HG02610 (cell line): ENCODE measurements around the gene PTGR3.

Experiments
- ATAC-seq: cut with Tn5 transposase; IDR thresholded peaks from one replicate; pipeline ENCODE4 v1.9.1; 2021; ENCODE audit warnings: mild to moderate bottlenecking, moderate library complexity; ENCODE audit not compliant: unreplicated experiment

Gene PTGR3

DNA sequence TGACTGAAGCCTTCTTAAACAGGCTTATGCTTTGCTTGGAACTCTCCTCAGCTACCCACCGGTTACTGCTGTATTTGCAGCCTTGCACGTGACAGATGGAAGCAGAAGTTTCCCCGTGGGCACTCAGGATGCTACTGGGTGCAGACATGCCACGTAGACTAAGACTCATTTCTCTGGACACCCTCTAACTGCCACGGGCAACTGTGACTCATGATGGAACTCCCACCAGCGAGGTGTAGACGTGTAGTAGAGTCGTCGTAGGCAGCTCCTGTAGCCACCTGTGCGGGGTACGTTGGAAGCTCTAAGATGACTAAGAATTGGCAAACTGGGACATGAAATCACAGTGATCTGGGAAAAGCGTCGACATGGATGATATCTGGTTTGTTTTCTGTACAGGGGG is 29.2 kb upstream of the PTGR3 start:
- ATAC-seq = no peak

DNA sequence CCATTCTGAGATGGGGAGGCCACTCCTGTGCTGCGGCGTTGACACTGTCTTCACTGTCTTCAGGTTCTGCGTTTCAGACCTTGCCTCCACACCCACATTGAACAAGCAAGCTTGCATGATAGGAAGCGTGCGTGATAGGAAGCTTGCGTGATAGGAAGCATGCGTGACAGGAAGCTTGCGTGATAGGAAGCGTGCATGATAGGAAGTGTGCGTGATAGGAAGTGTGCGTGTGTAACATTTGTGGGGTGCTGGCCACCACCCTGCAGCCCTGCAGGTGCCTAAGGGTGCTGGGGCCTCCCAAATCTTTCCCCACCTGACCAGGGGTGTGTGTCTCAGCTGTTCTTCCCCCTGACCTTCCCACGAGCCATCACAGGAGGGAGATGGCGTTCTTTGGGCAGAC is 27.0 kb upstream of the PTGR3 start:
- no peak for ATAC-seq

DNA sequence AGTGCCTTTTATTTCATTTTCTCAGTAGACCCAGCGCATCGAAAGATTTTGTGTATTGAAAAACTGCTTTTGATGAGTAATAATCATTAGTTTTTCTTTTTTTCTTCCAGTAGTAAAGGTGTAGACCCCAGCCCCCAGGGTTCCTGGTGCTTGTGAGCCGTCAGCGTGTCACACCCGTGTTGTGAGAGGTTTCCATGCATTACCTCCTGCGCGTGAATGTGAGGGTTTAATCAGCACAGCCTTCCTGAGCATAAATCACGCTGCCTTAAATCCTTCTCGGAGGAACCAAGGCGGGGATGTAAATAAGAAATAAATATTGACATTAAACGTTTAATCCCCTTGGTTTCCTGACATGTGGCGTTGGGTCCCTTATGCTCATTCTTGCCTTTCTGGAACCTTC is 26.0 kb upstream of the PTGR3 start:
- no peak for ATAC-seq

DNA sequence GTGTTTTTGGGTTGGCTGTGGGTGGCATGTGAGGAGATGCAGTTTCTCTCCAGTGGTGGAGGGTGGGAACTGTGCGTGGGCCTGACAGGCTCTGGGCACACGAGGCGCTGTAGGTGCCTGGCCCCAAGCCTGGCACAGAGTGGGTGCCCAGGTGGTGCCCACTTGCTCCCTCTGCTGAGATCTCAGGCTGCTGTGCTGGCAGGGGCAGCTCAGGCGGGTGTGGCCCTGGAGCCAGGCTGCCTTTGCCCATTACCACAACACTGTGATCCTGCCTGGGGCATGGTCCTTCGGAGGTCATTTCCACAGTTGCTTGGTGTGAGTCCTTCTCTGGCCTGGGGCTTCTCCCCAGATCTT is 22.1 kb upstream of the PTGR3 start:
- no peak for ATAC-seq

DNA sequence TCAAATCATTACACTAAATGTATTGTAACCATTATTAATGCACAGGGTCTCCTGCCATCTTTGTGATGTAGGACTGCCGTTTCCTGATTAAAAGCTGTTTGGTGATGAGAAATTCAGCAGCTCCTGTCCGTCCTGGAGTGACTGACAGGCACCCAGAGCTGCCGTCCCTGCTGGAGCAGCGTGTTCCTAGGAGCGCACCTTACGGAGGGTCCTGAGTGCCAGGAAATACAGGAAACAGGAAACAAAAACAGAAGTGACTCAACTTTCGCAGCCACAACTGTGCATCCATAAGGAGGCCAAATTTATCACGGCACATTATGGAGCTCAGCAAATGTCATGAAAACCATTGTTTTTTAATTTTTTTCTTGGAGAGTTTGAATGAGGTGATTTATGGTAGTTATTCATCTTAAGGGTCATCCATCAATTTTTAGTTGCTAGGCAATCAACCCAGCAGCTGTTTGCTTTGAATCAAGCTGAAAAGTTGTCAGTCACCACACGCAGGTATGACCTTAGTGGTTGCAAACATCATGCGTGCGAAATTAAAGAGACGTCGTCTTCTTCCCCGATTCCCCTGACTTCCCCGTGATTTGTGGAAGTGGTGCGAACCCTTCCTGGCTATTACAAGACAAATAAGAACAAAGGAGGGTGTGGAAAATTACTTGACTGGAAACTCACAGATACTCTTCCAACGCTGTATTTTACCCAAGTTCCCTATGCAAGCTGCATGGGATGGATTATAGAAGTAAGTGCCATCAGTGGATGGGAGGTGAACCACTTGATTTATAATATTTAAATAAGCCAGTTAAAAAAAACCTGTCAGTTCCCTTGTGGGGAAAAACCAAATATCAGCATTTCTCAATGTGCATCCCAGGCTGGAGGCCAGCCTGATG is 21.5 kb upstream of the PTGR3 start:
- no peak for ATAC-seq

DNA sequence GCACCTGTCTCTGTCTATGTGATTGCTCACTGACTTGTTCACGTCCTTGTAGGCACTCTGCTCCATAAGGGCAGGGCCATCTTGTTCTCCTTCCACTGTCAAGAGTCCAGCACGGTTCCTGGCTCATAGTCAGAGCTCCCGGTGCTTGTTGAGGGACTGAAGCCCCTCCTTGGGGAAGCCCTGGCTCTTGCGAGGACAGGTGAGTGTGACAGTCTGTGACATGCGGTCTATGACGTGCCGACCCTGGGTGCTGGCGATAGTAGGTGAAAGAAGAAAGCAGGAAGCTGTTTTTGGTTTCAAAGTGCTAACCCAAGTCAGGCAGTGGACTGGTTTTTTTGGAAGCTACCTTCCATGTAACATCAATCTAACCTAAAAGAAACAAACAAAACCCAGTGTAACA is 20.5 kb upstream of the PTGR3 start:
- no peak for ATAC-seq

DNA sequence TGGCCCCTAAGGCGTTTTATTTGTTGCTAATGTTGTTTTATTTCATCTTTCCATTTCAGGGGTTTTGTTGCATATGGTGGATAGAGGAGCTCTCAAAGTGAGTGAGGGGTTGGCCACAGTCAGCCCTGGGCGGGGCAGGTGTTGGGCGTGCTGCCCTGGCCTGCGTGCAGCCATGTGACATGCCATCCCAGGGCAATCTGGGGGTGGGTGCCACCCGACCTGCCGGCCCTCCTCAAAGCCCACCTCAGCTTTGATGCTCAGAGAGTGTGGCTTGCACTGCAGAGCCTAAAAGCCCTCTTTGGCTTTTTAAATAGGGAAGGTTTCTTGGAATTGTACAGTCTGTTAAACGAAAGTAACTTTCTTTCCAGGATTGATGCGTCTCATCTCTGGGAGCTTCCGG is 20.0 kb upstream of the PTGR3 start:
- ATAC-seq = no peak

DNA sequence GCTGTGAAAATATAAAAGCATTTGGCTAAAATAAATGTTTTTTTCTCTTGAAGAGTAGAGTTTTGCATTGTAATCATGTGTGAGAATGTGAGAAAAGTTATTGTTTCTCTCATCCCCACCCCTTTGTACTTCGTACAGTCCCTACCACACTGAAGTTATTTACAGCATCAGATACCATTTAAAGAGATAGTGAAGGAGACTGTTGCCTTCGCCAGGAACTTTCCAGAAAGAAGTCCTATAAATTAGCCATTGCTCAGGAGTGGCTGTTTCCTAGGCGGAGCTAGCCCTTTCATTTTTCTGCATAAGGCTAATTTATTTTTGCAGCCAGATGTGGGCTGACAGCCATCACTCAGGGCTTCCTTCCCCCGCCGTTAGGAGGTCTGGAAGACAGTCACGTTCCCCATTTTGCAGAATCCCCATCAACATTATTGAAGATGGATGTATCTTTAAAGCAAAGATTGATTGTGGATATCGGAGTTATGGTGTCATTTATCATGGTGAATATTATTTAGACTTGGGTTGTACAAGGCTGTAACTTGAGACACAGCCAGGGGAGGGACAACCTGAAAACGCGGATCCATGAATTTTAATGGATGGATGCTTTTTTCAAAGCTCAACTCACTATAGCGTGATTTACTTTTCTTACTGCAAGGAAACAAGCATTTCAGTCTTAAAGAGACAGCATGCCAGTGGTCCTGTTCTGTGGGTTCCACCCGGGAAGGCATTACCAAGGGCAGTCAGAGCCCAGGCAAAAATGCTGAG is 18.8 kb upstream of the PTGR3 start:
- no peak for ATAC-seq

DNA sequence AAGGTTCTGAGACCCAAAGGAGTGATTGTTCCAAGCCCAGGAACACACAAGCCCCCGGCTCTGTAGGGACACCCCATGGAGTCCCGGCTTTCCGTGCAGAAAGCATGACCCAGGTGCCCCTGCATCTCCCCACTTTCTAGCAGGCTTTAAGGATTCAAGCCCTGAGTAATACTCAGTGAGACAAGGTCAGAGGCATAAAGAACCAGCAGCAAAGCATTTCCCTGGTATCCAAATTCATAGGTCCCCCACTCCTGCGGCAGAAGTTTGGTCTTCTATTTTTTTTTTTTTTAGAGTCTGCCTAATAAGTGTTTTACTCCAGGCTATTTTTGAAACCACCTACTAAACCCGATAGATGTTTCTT is 18.0 kb upstream of the PTGR3 start:
- peak; percentile 4 for ATAC-seq

DNA sequence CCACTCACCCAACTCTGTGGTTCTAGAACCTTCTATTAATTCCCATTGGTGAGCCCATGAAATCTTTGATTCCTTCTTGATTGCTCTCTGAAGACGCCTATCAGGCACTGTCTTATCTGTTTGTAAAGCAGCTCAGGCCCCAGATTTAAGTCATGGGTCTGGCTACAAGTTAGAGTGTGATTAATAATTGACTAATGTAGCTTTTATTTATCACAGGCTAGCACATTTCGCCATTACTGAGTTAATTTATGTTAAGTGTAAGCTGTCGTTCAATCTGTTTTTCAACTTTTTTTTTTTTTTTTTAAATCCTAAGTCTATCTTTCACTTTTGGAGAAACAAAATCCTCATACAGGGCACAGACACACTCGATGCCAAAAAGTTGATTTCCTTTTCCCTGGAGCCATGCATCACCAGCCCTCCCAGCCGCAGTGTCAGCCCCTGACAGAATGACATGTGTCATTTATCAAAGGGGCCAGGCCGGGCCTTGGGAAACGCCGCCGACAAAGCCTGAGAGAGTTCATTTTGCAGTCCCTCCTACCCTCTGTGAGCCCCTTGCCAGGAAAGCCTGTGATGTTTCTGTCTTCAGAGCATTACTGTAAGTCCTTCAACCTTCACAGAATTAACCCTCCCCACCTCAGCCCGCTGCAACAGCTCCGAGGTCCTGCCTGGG is 17.5 kb upstream of the PTGR3 start:
- ATAC-seq = peak; percentile 50

DNA sequence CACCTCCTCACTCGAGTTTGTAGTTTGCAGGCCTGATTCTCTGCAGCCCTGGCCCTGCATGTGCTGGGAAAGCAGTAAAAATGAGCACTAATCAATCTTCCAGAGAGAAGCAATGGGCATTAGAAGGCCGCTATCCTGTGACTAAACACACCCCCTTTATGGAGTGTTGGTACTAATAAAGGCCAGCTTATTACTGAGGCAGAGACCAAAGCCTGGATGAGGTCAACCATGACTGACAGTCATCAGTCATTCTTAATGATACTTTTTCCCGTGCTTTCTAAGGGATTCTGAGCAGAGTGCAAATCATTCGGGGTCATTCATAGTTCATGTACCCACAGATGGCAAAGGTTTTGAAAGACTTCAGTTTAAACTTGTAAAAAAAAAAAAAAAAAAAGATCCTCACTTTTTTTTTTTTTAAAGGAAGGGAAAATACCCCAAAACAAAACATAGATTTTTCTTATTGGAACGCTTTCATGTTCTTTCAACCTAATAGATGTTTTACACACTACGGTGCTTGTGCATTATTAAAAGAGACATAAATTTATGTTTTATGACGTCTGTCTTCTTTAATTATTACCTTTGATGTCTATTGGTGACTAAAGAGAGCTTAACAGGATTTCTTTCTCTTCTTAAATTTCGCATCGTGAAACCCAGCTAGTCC is 14.9 kb upstream of the PTGR3 start:
- ATAC-seq = no peak

DNA sequence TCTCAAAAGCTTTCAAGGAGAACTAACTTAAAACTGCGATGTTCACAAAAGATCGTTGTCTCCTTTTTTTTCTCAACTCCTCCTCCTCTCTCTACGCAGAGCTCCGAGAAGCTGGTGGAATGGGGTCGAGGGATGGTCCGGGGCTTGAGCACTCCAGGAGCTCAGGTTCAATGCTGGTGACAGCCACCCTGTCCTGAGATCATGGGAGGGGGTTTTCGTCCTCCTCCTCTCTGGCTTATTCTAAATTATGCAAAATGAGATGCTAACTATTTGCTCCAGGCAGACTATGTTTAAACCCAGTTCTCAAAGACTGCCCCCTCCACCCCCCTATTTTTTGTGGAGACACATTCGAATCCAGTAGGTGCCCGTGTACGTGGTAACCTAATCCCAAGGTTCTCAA is 13.5 kb upstream of the PTGR3 start:
- no peak for ATAC-seq

DNA sequence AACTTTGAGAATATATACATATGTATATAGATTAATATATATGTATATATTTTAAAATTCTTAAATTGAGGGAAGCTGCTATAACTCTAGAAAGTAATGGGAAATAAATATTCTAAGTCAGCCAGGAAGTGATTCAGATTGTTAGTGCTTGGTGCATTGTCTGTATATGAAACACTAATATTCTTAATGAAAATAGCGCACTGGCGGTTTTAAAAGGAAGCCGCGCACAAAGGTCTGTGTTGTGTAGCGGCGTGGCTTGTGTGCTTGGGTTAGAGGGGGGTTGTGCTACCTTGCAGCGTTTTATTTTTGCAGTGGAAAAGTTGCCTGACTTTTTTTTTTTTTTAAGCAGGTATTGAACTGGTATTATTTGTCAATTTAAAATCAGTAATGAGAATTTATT is 13.0 kb upstream of the PTGR3 start:
- no peak for ATAC-seq

DNA sequence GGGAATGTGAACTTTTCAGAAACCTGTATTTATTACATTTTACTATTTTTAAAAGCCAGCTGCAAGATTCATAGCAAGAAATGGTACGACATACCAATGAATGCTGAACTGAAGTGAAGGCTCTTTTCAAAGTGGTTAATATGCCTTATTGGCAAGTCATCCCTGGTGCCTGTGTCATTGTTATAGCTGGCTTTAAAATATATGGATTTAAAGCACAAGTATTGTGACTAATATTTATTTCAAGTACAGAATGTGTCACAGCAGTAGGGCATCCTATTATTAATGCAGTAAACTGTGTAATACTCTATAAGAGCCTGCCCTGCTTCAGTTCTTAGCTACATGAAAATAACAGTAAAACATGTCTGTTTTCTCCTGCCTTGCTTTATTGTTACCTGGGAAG is 12.5 kb upstream of the PTGR3 start:
- ATAC-seq = no peak

DNA sequence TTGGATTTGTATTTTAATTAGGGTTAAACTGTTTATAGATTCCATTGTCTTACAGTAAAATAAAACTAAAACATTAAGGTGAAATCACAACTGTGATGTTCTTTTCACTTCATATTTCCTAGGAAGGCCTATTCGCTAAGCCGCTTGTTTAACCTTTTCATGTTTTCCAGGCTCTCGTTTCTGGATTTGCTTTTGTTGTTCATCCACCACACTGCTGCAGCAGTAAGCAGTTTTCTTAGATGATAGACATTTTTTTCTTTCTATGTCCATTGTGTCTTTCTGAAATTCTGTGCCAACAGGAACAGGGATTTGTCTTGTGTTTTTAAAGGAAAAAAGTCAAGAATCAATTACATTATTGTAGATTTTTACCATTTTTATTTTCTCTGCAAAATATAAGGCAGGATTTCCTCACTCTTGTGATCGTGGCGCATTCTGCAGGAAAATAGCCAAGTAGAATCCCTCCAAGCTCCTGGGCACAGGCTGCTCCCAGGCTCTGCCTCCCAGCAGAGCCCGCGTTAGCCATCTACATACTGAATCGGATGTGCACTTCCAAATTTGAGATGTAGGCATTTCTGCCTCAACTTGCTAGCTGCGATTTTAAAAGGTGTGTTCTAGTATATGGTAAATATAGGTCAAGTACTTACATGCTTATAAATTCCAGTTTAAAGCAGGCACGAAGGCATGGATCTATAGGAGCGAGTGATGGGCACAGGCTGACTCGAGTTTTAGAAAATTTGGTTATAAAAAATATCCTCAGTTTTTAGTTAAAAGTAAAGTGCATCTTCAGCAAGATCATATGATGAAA is 11.8 kb upstream of the PTGR3 start:
- no peak for ATAC-seq

DNA sequence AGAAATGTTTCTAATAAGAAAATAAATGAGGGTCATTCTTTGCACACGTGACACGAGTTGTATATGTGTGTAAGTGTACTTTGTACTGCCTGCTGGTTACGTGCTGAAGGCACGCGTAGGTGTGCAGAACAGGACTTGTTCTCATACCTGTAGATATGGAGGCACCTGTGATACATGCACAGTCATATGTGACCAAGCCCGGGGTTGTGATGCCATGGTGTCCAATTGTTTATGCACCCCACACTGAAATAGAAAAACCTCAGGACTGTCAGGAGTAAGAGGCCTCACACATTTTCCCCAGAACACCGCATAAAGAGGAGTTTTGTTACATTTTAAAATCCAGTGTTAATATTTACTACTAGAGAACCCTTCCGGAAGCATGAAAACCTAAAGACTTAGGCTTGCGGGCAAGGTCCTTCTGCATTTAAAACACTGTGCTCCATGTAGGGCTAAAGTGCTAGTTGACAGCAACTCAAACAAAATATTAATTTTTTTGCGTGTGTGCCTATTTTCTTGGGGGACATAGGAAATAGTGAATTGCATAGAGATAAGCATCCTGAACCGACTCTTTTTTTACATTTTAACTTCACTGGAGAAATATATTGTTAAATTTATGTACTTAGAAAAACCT is 10.9 kb upstream of the PTGR3 start:
- no peak for ATAC-seq

DNA sequence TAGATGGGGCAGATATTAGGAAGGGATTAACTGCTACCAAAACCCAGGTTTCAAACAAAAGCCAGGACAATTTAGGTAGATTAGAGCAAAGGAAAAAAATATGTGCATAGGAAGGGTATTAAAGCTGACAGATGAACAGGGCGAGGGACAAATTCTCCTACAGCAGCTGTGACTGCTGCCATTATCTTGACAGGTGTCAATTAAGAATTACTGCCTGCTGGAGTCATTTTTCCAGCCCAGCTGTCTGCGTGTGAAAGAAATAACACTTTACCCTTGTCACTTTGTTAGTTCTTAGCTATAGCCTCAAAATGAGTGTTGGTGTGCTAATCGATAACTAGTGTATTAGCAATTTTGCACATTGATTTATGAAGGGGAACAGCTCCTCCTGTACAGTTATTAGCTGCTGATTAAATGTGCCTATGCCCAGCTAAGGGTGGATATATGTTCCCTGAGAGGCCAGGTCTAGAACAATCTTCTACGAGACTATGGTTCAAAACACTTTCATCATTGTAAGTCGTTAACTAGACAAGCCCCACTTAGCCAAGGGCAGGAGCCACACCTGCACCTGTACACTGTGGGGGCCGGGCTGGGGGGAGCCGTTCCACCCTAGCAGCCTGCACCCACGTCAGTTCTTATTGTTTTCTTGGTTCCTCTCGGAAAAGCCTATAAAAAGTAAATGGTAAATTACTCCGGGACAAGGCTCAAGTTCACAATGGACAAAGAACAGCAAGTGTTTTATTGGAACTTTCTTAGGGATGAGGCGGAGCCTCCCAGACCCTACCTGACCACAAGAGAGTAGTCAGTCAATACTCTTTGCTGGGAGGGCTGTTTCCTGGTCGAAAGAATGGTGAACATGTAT is 9.4 kb upstream of the PTGR3 start:
- no peak for ATAC-seq

DNA sequence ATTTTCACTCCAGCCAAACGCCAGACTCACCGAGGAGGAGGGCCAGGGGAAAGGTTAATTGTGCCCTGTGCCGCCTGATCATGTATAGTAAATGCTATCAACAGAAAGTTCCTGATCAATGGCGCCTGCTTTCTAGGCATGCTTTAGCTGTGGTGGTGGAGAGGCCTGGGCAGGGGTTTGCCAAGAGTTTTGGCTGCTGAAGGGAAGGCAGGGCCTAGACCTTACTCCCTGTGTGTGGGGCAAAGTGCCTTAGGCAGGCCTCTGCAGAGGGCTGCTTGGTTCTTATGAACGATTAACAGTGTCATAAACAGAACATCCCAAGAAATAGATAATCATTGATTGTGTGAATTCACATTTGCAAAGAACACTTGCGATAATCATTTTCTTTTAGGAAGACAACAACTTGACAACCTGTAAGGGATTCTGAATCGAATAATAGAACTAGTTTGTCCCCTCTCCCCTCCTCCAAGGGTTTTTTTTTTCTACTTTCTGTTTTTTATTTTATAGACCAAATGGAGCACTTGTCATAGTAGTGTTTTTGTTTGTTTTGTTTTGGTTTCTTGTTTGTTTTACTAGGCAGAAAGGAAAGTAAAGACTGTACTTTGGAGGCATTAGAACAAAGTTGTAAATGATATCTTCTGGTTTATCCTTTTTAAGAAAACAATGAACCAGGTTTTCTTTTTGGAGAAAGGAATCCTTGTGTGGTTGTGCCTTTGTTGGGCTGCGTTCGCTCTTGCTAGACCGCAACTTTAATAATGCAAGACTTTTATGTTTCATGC is 8.2 kb upstream of the PTGR3 start:
- ATAC-seq = no peak
